ENCODE results near the gene TCF25.

TCF25 gene

DNA sequence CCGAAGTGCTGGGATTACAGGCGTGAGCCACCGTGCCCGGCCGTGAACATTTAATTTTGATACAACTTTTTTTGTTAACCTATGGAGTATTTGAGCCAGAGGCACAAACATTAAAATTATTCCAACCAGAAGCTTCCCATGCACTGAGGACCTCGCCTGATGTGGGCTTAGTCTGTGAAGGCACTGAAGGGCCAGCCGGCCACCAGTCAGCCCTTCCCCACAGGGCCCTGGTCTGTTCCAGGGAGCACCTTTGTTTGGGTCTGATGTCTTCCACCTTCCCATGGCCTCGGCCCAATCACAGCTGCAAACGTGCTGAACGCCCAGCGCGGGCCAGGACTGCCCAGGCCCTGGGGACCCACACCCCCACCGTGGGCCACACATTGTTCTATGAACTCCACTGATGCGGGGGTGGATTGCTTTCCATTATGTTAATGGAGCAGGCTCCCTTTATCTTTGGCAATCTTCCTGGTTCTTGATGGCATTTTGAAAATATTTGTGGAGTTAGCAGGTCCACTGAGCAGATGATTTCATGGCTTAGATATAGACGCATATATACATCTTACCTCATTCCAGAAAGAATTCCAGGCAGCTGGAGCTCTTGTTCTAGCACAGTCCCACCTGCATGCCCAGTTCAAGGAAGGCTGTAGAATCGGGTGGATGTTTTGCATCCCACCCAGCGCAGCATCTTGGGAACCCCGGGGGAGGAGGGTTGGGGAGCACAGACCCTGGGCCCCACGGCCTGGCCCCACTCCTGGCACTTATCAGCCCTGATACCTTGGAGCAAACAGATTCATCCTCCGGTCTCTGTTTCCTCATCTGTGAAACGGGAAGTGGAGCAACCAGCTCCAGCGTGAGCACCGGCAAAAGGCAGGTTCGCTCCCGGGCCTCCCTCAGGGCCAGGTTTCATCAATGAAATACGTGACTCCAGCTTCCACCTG is 30.7 kb upstream of the TCF25 start:
- TF ChIP-seq CTCF (IDR thresholded peaks at IDR 0.05; ENCODE audit: low read depth, low read length, missing control alignments), result no peak
- peak; percentile 42 for DNase-seq (ENCODE audit: extremely low read depth, low read depth)
- H3K4me3 ChIP-seq (replicated peaks; ENCODE audit: low read depth, low read length), result no peak overlapping the region

DNA sequence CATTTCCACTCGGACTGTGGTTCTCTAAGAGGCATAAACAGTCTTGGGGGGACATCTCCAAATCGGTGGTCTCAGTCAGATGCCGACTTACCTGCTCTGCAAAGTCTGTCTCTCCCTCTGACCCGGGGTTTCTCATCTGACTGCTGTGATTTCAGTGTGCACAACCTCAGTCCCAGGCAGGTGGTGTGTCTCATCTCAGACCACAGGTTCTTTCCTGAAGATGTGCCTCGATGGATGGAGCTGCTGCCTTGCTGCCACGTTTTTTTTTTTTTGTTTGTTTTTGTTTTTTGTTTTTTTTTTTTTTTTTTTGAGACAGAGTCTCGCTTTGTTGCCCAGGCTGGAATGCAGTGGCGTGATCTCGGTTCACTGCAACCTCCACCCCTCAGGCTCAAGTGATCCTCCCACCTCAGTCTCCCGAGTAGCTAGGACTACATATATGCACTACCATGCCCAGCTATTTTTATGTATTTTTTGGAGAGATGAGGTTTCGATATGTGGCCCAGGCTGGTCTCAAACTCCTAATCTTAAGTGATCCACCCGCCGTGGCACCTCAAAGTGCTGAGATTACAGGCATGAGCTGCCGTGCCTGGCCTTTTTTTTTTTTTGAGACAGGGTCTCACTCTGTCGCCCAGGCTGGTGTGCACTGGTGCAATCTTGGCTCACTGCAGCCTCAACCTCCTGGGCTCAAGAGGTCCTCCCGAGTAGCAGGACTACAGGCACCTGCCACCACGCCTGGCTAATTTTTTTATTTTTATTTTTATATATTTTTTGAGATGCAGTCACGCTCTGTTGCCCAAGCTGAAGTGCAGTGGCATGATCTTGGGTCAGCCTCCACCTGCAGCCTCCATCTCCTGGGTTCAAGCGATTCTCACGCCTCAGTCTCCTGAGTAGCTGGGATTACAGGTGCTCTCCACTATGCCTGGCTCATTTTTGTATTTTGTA is 29.7 kb upstream of the TCF25 start:
- H3K4me3 ChIP-seq (replicated peaks; ENCODE audit: low read depth, low read length), result no peak overlapping the region
- DNase-seq (ENCODE audit: extremely low read depth, low read depth), result no peak
- no peak for TF ChIP-seq CTCF (IDR thresholded peaks at IDR 0.05; ENCODE audit: low read depth, low read length, missing control alignments)

DNA sequence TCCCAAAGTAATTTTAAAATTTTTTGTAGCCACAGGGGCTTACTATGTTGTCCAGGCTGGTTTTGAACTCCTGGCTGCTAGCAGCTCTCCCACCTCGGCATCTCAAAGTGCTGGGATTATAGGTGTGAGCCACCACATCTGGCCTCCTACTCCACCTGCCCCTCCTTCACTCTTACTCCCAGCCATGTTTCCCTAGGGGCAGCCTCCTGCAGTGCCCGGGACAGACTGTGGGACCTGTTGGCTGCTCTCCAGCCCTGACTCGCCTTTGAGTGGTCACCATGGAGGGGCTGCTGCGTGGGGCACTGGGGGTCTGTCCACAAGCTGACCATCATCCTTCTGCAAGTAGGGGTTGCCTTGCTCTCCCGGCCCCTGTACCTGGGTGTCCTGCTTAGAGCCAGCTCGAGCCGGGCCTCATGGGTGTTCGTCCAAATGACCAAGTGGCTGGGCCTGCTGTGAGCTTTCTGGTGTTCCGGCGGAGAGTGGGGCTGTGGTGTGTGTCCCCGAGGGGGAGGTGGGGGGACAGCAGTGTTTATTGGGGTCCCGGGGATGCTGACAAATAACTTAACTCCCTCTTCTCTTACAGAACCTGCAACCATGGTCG is 28.6 kb upstream of the TCF25 start:
- no peak for TF ChIP-seq CTCF (IDR thresholded peaks at IDR 0.05; ENCODE audit: low read depth, low read length, missing control alignments)
- no peak for DNase-seq (ENCODE audit: extremely low read depth, low read depth)
- H3K4me3 ChIP-seq (replicated peaks; ENCODE audit: low read depth, low read length), result no peak overlapping the region

DNA sequence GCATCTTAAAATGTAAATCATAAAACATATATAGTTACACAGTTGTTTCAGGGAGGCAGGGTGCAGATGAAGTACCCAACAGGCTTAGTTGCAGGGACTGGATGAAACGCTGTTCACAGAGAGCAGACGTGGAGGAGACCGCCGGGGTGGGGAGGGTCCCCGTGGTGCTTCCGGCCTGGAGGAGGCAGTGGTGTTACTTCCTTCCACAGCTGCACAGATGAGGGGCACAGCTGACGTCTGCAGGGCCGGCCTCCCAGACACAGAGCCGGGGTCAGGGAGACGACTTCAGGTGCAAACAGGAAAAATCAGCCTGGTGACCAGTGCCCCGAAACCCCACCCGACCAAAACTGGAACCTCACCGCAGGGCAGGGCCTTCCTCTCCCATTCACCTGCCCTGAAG is 28.0 kb upstream of the TCF25 start:
- DNase-seq (ENCODE audit: extremely low read depth, low read depth), result no peak
- H3K4me3 ChIP-seq (replicated peaks; ENCODE audit: low read depth, low read length), result no peak overlapping the region
- TF ChIP-seq CTCF (IDR thresholded peaks at IDR 0.05; ENCODE audit: low read depth, low read length, missing control alignments), result no peak

DNA sequence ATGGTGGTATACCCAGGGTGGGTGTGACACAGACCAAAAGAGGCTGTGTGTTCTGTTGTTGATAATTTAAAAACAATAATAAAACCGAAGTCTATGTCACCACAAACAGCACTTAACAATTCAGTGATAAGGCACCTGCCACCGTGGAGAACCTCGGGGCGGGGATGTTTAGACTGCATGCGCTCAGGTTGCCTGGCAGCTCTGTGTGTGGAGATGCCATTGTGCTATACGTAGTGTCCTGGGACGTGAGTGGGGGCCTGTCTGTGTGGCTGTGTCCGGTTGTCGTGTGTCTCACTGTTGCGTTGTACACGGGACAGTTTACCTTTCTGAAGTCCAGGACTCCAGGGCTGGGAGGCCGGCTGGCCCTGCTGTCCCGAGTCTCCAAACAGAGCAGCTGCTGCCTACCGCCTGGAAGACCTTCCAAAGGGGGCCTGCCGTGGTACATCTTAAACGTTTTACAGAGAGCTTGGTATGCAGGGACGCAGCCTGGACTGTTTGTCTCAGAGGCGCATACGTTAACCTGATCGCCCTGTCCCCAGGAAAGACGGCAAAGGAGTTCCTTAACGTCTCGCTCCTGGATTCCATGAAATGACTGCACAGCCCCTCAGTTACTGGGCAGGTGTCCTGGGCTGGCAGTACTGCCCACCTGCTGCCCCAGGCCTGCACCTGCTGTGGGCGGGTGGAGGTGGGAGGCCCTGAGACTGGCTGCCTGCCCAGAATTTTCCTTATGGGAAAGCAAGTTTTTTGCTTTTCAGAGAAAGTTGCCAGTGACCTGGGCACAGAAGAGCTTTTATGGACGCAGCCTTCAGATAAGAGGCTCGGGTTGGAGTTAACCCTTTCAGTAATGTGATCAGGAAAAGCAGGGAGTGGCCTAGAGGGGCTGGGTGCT is 26.1 kb upstream of the TCF25 start:
- TF ChIP-seq CTCF (IDR thresholded peaks at IDR 0.05; ENCODE audit: low read depth, low read length, missing control alignments), result no peak
- DNase-seq (ENCODE audit: extremely low read depth, low read depth), result no peak

DNA sequence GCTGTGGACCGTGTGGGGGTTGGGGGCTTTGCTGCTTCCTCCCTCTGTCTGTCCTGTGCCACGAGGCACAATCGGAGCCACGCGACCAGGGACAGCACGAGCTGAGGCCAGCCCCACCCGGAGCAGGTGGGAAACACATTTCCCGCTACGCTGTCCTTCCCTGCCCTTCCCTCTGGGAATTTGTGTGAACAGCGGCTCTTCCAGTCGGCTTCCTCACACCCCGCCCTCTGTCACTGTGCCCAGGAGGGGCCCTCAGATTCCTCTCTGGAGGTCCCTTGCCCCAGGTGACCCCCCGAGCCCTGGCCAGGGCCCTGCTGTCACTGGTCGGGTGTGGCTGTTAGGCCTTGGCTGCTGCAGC is 25.5 kb upstream of the TCF25 start:
- TF ChIP-seq CTCF (IDR thresholded peaks at IDR 0.05; ENCODE audit: low read depth, low read length, missing control alignments), result no peak
- no peak overlapping the region for H3K4me3 ChIP-seq (replicated peaks; ENCODE audit: low read depth, low read length)
- no peak for DNase-seq (ENCODE audit: extremely low read depth, low read depth)

More for the DNA sequence above, 26.1 kb upstream of the TCF25 start:
- H3K4me3 ChIP-seq (replicated peaks; ENCODE audit: low read depth, low read length), result no peak overlapping the region
